Cardiac fibroblast (primary cell): Measurements from ENCODE around the gene SMYD3.

ENCODE experiments used
- DNase-seq, 2 donors: peaks; one replicate each; pipeline versions ENCODE4 v3.0.0 to v3.0.0-alpha.2; 2010; ENCODE audit warnings: low read depth in 2 of 2
- H3K4me3 ChIP-seq, 2 donors: replicated peaks in 1 of 2; 1 replicate in 1 of 2; 2 replicates in 1 of 2; pipeline ENCODE4 v1.5.1; 2011; ENCODE audit warnings: low read depth in 2 of 2, low read length in 2 of 2, mild to moderate bottlenecking in 2 of 2, moderate library complexity in 1 of 2
- TF ChIP-seq, protein P1 (sequence below): IDR thresholded peaks from one replicate; pipeline ENCODE4 v1.5.1; 2011; ENCODE audit warnings: low read depth, mild to moderate bottlenecking, low read length, inconsistent platforms

SMYD3 gene

DNA sequence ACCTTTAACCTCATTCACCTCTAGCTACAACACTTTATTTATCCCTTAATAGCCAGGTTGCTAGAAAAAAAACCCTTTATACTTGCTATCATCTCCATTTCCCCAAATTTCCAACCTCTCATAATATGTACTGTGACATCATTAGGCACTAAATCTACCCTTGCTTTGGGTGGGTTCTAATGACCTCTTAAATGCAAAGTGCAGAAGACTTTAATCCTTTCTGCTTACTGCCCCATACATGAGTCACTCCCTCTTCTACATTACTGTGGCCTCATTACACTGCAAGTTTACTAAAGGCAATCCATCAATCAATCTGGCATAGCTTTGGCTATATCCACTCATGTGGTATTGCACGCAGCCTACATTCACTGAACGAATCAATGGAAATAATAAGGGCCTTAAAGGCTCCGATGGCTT lies 353.3 kb downstream of the SMYD3 start:
- H3K4me3 ChIP-seq, result no peak overlapping the region
- DNase-seq, result no peak
- TF ChIP-seq, protein P1, sequence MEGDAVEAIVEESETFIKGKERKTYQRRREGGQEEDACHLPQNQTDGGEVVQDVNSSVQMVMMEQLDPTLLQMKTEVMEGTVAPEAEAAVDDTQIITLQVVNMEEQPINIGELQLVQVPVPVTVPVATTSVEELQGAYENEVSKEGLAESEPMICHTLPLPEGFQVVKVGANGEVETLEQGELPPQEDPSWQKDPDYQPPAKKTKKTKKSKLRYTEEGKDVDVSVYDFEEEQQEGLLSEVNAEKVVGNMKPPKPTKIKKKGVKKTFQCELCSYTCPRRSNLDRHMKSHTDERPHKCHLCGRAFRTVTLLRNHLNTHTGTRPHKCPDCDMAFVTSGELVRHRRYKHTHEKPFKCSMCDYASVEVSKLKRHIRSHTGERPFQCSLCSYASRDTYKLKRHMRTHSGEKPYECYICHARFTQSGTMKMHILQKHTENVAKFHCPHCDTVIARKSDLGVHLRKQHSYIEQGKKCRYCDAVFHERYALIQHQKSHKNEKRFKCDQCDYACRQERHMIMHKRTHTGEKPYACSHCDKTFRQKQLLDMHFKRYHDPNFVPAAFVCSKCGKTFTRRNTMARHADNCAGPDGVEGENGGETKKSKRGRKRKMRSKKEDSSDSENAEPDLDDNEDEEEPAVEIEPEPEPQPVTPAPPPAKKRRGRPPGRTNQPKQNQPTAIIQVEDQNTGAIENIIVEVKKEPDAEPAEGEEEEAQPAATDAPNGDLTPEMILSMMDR, result no peak

DNA sequence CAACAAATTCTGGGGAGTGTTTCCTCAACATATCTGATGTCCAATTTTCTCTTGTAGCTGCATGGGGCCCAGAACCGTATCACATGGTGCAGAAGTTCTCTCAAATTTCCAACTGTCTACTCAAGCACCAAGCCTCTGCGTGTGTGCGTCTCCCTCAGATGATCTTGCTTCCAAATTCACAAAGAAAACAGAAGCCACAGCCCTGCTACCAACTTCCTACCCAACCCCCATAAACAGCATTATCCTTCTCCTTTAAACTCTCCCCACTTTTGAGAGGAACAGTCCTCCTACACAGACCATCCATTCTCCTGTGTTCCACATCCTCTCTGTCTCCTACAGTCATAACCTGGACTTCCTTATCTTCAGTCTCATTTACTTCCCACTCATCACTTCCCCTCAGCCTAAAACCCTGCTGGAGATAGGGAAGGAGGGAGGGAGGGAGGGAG lies 354.1 kb downstream of the SMYD3 start:
- H3K4me3 ChIP-seq, result no peak overlapping the region
- DNase-seq, result no peak
- TF ChIP-seq, protein P1, result no peak

DNA sequence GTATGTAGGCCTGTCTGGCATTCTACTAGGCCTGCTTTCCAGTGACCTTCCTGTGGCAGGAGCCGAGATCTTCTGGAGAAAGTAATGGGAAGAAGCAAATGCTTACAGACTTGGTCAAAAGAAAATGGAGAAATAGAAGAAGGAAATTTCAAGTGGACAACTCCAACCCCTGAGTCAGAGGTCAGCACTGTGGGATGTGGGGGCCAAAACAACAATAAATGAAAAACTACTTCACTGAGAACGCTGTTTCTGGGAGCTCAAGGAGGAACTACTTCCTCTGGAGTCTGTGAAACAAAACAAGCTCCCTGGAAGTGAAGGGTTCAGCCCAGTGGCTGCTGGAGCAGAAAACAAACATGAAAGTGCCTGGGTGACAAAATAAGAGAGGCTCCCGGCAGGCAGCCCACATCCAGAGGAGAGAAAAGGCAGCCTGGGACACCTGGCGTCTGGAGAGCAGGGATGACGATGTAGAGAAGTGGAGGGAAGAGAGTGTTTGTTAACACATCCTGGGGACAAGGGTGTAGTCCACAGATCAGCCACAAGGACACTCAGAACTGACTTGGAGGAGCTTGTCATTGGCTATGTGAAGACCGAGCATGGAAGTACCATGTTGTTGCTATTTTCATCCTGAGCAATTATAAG lies 355.2 kb downstream of the SMYD3 start:
- TF ChIP-seq, protein P1, result peak; percentile 10
- DNase-seq, result no peak
- no peak overlapping the region for H3K4me3 ChIP-seq

DNA sequence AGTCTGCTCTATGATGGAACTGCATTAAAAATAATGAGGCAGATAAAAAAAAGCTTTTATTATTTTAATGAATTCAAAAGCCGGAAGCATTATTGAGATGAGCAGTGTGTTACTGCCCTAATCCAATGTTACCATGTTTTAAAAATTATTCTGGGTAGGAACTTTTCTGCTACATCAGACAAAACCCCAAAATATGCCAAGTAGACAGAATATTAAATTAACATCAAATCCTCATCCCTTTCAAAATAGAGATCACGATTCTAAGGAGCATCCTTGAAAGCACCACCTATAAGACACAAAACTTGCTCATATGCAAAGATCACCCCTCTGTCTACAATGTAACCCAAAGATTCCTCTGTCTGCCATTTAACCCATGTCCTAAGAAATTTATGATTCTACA lies 357.5 kb downstream of the SMYD3 start:
- no peak overlapping the region for H3K4me3 ChIP-seq
- TF ChIP-seq, protein P1, result no peak
- no peak for DNase-seq

DNA sequence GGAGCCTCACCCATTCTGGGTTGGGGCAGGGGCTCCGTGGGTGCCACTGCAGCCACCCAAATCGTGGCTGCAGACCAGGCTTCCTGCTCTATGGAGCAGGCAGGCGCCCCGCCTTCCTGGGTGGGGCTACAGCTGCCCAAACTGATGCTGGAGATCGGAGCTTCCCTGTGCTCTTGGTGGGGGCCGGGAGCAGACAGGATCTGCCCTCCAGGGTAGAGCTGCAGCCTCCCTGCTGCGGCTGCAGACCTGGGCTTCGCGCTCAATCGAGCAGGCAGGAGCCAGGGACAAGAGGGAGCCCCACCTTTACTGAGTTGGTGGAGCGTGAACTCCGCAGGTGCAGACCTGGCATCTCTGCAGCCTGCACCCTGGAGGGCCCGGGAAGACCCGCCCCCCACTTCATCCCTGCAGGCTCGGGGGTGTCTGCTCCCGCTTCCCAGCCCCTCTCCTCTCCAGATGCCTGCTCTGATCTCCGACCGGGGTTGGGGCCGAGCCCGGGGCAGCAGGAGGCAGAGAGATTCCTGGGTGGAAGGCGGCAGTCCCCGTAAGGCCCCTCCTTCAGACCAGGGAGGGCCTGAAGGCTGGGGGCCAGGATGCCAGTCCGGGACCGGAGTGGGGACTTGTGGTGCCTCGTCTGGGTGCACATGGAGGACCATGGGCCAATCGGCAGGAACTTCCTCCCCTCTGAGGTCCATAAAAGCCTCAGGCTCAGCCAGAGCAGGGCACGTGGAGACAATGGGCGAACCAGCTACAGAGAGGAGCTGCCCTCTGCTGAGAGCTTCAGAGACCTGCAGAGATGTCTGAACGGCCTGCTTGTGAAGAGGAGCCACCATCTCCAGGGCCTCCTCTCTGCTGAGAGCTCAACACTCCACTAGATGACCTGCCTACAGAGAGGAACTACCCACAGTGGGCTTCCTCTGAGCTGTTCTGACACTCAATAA lies 359.3 kb downstream of the SMYD3 start:
- TF ChIP-seq, protein P1, result no peak
- DNase-seq, result no peak
- no peak overlapping the region for H3K4me3 ChIP-seq

DNA sequence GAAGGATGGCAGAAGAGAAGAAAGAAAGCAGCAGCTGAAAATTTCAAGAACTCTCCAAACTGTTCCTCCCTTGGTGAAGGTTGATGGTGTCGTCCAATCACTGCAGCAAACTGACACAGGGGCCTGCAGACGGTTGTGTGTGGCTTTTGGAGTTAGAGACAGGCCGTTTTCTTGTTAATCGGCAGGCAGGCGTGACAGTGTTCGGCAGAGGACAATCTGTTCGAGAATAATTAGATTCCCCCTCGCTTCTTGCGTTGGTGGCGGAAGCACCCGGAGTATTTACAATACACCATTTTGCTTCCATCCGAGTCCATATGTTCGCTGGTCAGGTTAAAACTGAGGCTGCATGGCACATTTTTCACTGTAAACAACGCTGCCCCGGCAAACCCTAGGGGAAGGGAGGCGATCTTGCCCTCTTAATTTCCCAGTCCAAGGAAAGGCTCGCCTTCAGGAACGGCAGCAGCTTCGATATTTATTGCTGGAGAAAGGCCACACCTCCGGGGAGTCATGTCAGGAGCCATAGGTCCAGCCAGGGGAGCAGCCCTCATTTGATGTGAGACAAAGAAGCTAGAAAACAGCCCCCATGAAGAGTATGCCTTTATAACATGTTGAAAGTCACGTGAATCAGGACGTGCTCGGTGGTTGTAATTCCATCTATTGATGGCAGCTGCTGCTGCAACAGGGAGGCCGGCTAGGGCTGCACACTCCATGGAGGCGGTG lies 360.1 kb downstream of the SMYD3 start:
- no peak for DNase-seq
- TF ChIP-seq, protein P1, result no peak
- H3K4me3 ChIP-seq, result no peak overlapping the region
